Measurements from ENCODE around the gene AP1S1. TPM values are rescaled to one million over a fixed set of nuclear protein-coding genes. Genes with fewer than 3 reads are reported as not detected.
A peak's percentile ranks its signal among the peaks of the same experiment; 100 is the strongest.
"Not testable (repeated sequence)": the region's sequence is repeated elsewhere in the genome, so short reads cannot be mapped to it uniquely, and the experiment has no call there.

The AP1S1 gene
- total RNA-seq, 1 donor from 2014 or later, result 30.4 TPM

- DNase-seq (ENCODE audit: low spot score), result no peak
Measured at GRCh38 chr7:101124376-101125056, 29.8 kb upstream of the AP1S1 start.

GRCh38 chr7:101125989-101126650, 28.2 kb upstream of the AP1S1 start:
- peak; percentile 92 for DNase-seq (ENCODE audit: low spot score)

- peak; percentile 93 for DNase-seq (ENCODE audit: low spot score)
Measured at GRCh38 chr7:101126651-101127459, 27.4 kb upstream of the AP1S1 start, which contains the start of gene SERPINE1. Gene SERPINE1, plus strand, starts transcription at chr7:101127104. Its CDS starts 1,290 bp downstream, at chr7:101128394.

GRCh38 chr7:101127460-101128039, 26.7 kb upstream of the AP1S1 start:
- DNase-seq (ENCODE audit: low spot score), result no peak

GRCh38 chr7:101128040-101128834, 26.0 kb upstream of the AP1S1 start:
- DNase-seq (ENCODE audit: low spot score), result no peak

GRCh38 chr7:101129603-101130117, 24.6 kb upstream of the AP1S1 start:
- no peak for DNase-seq (ENCODE audit: low spot score)

- DNase-seq (ENCODE audit: low spot score), result not testable (repeated sequence)
Measured at GRCh38 chr7:101132626-101133600, 21.4 kb upstream of the AP1S1 start.

GRCh38 chr7:101133621-101134398, 20.5 kb upstream of the AP1S1 start:
- no peak for DNase-seq (ENCODE audit: low spot score)

GRCh38 chr7:101134399-101134980, 19.8 kb upstream of the AP1S1 start:
- no peak for DNase-seq (ENCODE audit: low spot score)

GRCh38 chr7:101137651-101138212, 16.5 kb upstream of the AP1S1 start:
- no peak for DNase-seq (ENCODE audit: low spot score)

GRCh38 chr7:101138213-101138870, 15.9 kb upstream of the AP1S1 start:
- no peak for DNase-seq (ENCODE audit: low spot score)

- DNase-seq (ENCODE audit: low spot score), result no peak
Measured at GRCh38 chr7:101140339-101140699, 14.0 kb upstream of the AP1S1 start.

- DNase-seq (ENCODE audit: low spot score), result no peak
Measured at GRCh38 chr7:101140746-101141382, 13.4 kb upstream of the AP1S1 start.

GRCh38 chr7:101151908-101152651, 2.2 kb upstream of the AP1S1 start:
- DNase-seq (ENCODE audit: low spot score), result no peak

- DNase-seq (ENCODE audit: low spot score), result no peak
Measured at GRCh38 chr7:101154693-101155102, 422 bp downstream of the AP1S1 start.

- DNase-seq (ENCODE audit: low spot score), result no peak
Measured at GRCh38 chr7:101155303-101155702, 1.0 kb downstream of the AP1S1 start.

Data from mesenteric fat pad (tissue), 1 donor.